HepG2 (cell line): ENCODE measurements around the gene ARHGEF1. TPM values are rescaled to one million over a fixed set of nuclear protein-coding genes. Genes with fewer than 3 reads are reported as not detected.

Experiments used
- AHR ChIP-seq: IDR thresholded peaks from 2 replicates; pipeline ENCODE4 v1.6.1; 2018; ENCODE audit warnings: missing genetic modification reagents, missing compliant biosample characterization
- BRCA1 ChIP-seq: sonication (generic); formaldehyde crosslinking; IDR thresholded peaks from 2 replicates; pipeline ENCODE4 v1.4.0; 2020; ENCODE audit warnings: missing genetic modification reagents
- FOSL2 ChIP-seq: sonication (generic); formaldehyde crosslinking; IDR thresholded peaks from 2 replicates; pipeline ENCODE4 v1.4.0; 2020; ENCODE audit warnings: missing genetic modification reagents
- FOXA3 ChIP-seq: IDR thresholded peaks from 2 replicates; pipeline ENCODE4 v1.6.1; 2016; ENCODE audit warnings: missing genetic modification reagents, missing compliant biosample characterization
- GABPA ChIP-seq, 2 experiments: IDR thresholded peaks; 2 replicates each; pipeline ENCODE4 v1.6.1; 2011 to 2016; ENCODE audit warnings: low read depth in 2 of 2, low read length in 1 of 2, missing biosample characterization in 1 of 2, missing genetic modification characterization in 1 of 2
- HOXD1 ChIP-seq: sonication (generic); formaldehyde crosslinking; IDR thresholded peaks from 2 replicates; pipeline ENCODE4 v1.5.0; 2020; ENCODE audit warnings: missing genetic modification reagents
- KDM1A ChIP-seq: IDR thresholded peaks from 2 replicates; pipeline ENCODE4 v1.6.1; 2016; ENCODE audit warnings: missing compliant biosample characterization
- MAX ChIP-seq: IDR thresholded peaks from 2 replicates; pipeline ENCODE4 v1.6.1; 2012; ENCODE audit warnings: inconsistent platforms
- MIER2 ChIP-seq: IDR thresholded peaks from 2 replicates; pipeline ENCODE4 v1.6.1; 2016; ENCODE audit warnings: missing biosample characterization, missing genetic modification reagents
- MLX ChIP-seq: IDR thresholded peaks from 2 replicates; pipeline ENCODE4 v1.6.1; 2016
- PITX1 ChIP-seq: sonication (generic); formaldehyde crosslinking; IDR thresholded peaks from 2 replicates; pipeline ENCODE4 v1.5.1; 2020; ENCODE audit warnings: mild to moderate bottlenecking, missing genetic modification reagents
- RFXAP ChIP-seq: sonication (generic); formaldehyde crosslinking; IDR thresholded peaks from 2 replicates; pipeline ENCODE4 v1.4.0; 2020; ENCODE audit warnings: missing genetic modification reagents, borderline replicate concordance
- ZBTB46 ChIP-seq: sonication (generic); formaldehyde crosslinking; IDR thresholded peaks from 2 replicates; pipeline ENCODE4 v1.4.0; 2020; ENCODE audit warnings: mild to moderate bottlenecking, missing genetic modification reagents, borderline replicate concordance
- ZNF18 ChIP-seq: sonication (generic); formaldehyde crosslinking; IDR thresholded peaks from 2 replicates; pipeline ENCODE4 v1.8.0; 2022; ENCODE audit warnings: mild to moderate bottlenecking, missing genetic modification reagents; ENCODE audit not compliant: insufficient replicate concordance
- ZNF263 ChIP-seq: sonication (generic); formaldehyde crosslinking; IDR thresholded peaks from 2 replicates; pipeline ENCODE4 v1.4.0; 2020; ENCODE audit warnings: missing genetic modification reagents
- ZNF296 ChIP-seq: sonication (generic); formaldehyde crosslinking; conservative IDR thresholded peaks from 2 replicates; pipeline ENCODE4 v1.5.0; 2020; ENCODE audit warnings: mild to moderate bottlenecking, missing genetic modification reagents
- ZNF337 ChIP-seq: sonication (generic); formaldehyde crosslinking; IDR thresholded peaks from 2 replicates; pipeline ENCODE4 v1.5.1; 2020; ENCODE audit warnings: missing genetic modification reagents, low read depth, mild to moderate bottlenecking, borderline replicate concordance
- ZNF350 ChIP-seq: sonication (generic); formaldehyde crosslinking; IDR thresholded peaks from 2 replicates; pipeline ENCODE4 v1.4.0; 2020; ENCODE audit warnings: mild to moderate bottlenecking, low read depth, missing genetic modification reagents, borderline replicate concordance
- ZNF432 ChIP-seq: sonication (generic); formaldehyde crosslinking; IDR thresholded peaks from 2 replicates; pipeline ENCODE4 v1.5.0; 2020; ENCODE audit warnings: missing genetic modification reagents, mild to moderate bottlenecking, borderline replicate concordance
- ZNF550 ChIP-seq: sonication (generic); formaldehyde crosslinking; IDR thresholded peaks from 2 replicates; pipeline ENCODE4 v1.4.0; 2020; ENCODE audit warnings: mild to moderate bottlenecking, missing genetic modification reagents, borderline replicate concordance
- ZNF614 ChIP-seq: IDR thresholded peaks from 2 replicates; pipeline ENCODE4 v1.6.1; 2018; ENCODE audit warnings: missing biosample characterization, missing genetic modification reagents, inconsistent platforms, borderline replicate concordance
- ZNF780A ChIP-seq: sonication (generic); formaldehyde crosslinking; IDR thresholded peaks from 2 replicates; pipeline ENCODE4 v1.8.0; 2022; ENCODE audit warnings: mild to moderate bottlenecking, missing genetic modification reagents, moderate library complexity
- ZNF879 ChIP-seq: sonication (generic); formaldehyde crosslinking; IDR thresholded peaks from 2 replicates; pipeline ENCODE4 v1.8.1; 2023; ENCODE audit warnings: missing genetic modification reagents
- polyA plus RNA-seq, 8 experiments: library from polyadenylated mRNA; depleted of rRNA in 3 of 8; stranded (reverse) in 7 of 8; unstranded in 1 of 8; fragments of >200 nt; fragmentation: Illumina TruSeq in 4 of 8; extraction: Trizol in 4 of 8; gene quantifications; 2 replicates each; pipeline versions ENCODE4 v1.2.1 to v1.2.3, GENCODE V29; 2011 to 2016; ENCODE audit warnings: low read depth in 4 of 8, missing spikeins in 1 of 8, mixed read lengths in 1 of 8; ENCODE audit not compliant: insufficient read depth in 1 of 8
- total RNA-seq, 5 experiments: library from RNA; depleted of rRNA; stranded (reverse); fragments of >200 nt; fragmentation: Illumina TruSeq; extraction: Trizol; gene quantifications; 2 replicates each; pipeline ENCODE4 v1.2.3, GENCODE V29; 2016; ENCODE audit warnings: low read depth in 1 of 5
- TF ChIP-seq, protein P1 (sequence below): sonication (generic); formaldehyde crosslinking; IDR thresholded peaks from 2 replicates; pipeline ENCODE4 v1.4.0; 2020; ENCODE audit warnings: missing genetic modification reagents

The ARHGEF1 gene
- total and polyA plus RNA-seq, 2 of the 13 experiments (the other 11 are each of a cell fraction or from before 2014, with no cell fraction given) = 33.7 to 34.7 TPM

DNA sequence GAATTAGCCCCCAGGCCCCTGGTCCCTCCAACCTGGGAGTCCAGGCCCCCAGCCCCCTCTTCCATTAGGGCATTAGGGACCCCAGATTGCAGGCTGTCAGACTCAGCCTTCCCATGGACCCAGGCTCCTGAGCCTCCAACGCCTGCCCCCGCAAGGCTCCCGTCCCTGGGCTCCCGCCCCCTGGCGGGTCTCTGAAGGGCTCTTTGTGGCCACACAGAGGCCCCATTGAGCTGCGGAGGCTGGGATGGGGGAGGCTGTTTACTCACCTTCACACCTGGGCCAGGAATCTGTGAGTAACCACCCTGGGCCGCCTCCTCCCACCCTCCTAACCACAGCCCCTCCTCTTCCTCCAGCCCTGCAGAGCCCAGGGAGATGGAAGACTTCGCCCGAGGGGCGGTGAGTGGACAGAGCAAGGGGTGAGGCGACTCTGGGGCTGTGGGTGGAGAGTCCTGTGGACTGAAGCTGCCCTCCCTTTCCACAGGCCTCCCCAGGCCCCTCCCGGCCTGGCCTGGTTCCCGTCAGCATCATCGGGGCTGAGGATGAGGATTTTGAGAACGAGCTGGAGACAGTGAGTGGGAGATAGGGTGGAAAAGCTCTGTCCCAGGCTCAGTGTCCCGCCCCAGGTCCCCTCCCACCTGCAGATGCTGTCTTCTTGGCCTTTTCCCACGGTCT, 4.9 kb downstream of the ARHGEF1 start (continued):
- TF ChIP-seq ZNF350 (CRISPR knock-in tag) (peak; percentile 72; the same call in 1 of the 2 replicates), RFXAP (peak; percentile 61; the same call in 1 of the 2 replicates), ZNF614 (CRISPR knock-in tag) (peak; percentile 72), FOSL2 (CRISPR knock-in tag) (peak; percentile 93), ZNF18 (peak; percentile 80), ZNF296 (CRISPR knock-in tag) (no peak), ZNF550 (CRISPR knock-in tag) (no peak), ZNF337 (CRISPR knock-in tag) (0 out of 2 replicates have a peak, but pooled peaks have one; percentile 34), ZNF780A (CRISPR knock-in tag) (no peak), ZNF263 (peak; percentile 21; the same call in 1 of the 2 replicates), MIER2 (CRISPR knock-in tag) (0 out of 2 replicates have a peak, but pooled peaks have one; percentile 44), ZBTB46 (CRISPR knock-in tag) (peak; percentile 27; the same call in 1 of the 2 replicates), BRCA1 (no peak), MAX (peak; percentile 30; the same call in 1 of the 2 replicates), AHR (CRISPR knock-in tag) (no peak), HOXD1 (CRISPR knock-in tag) (0 out of 2 replicates have a peak, but pooled peaks have one; percentile 1), MLX (CRISPR knock-in tag) (0 out of 2 replicates have a peak, but pooled peaks have one; percentile 36), ZNF879 (no peak), GABPA (IDR thresholded peaks at IDR 0.05; ENCODE audit: low read depth, low read length) (no peak), GABPA (CRISPR knock-in tag; IDR thresholded peaks at IDR 0.05; ENCODE audit: low read depth) (peak; percentile 40; the same call in 1 of the 2 replicates), FOXA3 (CRISPR knock-in tag) (peak; percentile 96), ZNF432 (CRISPR knock-in tag) (no peak), KDM1A (CRISPR knock-in tag) (no peak), PITX1 (CRISPR knock-in tag) (peak; percentile 67; the same call in 1 of the 2 replicates)
- TF ChIP-seq, protein P1, sequence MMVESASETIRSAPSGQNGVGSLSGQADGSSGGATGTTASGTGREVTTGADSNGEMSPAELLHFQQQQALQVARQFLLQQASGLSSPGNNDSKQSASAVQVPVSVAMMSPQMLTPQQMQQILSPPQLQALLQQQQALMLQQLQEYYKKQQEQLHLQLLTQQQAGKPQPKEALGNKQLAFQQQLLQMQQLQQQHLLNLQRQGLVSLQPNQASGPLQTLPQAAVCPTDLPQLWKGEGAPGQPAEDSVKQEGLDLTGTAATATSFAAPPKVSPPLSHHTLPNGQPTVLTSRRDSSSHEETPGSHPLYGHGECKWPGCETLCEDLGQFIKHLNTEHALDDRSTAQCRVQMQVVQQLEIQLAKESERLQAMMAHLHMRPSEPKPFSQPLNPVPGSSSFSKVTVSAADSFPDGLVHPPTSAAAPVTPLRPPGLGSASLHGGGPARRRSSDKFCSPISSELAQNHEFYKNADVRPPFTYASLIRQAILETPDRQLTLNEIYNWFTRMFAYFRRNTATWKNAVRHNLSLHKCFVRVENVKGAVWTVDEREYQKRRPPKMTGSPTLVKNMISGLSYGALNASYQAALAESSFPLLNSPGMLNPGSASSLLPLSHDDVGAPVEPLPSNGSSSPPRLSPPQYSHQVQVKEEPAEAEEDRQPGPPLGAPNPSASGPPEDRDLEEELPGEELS (CRISPR knock-in tag) = peak; percentile 98
